MM.1S (cell line): ENCODE data around the gene SPEG.

Experiments used
- DNase-seq: peaks from one replicate; pipeline ENCODE4 v3.0.0-alpha.2; 2015
- H2AFZ ChIP-seq: fragments of 300-600 bp; sonication (generic); 2 replicates; pipeline ENCODE4 v1.6.0; 2016; ENCODE audit warnings: antibody characterized with exemption, low read length
- H3F3A ChIP-seq: fragments of 300-600 bp; sonication (generic); 2 replicates; pipeline ENCODE4 v1.6.1; 2016; ENCODE audit warnings: mild to moderate bottlenecking, antibody characterized with exemption, low read length, moderate library complexity, mixed read lengths; ENCODE audit not compliant: insufficient read depth
- H3K27ac ChIP-seq: fragments of 300-600 bp; sonication (generic); 2 replicates; pipeline ENCODE4 v1.5.1; 2016; ENCODE audit warnings: mild to moderate bottlenecking, low read length
- H3K27me3 ChIP-seq: fragments of 300-600 bp; sonication (generic); replicated peaks from 2 replicates; pipeline ENCODE4 v1.6.0; 2016; ENCODE audit warnings: low read length; ENCODE audit not compliant: insufficient read depth
- H3K36me3 ChIP-seq: fragments of 300-600 bp; sonication (generic); replicated peaks from 2 replicates; pipeline ENCODE4 v1.6.1; 2016; ENCODE audit warnings: mild to moderate bottlenecking, low read length, mixed read lengths; ENCODE audit not compliant: insufficient read depth
- H3K4me1 ChIP-seq: fragments of 300-600 bp; sonication (generic); 2 replicates; pipeline ENCODE4 v1.6.1; 2016; ENCODE audit warnings: low read length, mixed read lengths
- H3K4me2 ChIP-seq: fragments of 300-600 bp; sonication (generic); 2 replicates; pipeline ENCODE4 v1.6.0; 2016; ENCODE audit warnings: low read depth, low read length
- H3K4me3 ChIP-seq: fragments of 300-600 bp; sonication (generic); 2 replicates; pipeline ENCODE4 v1.5.1; 2016; ENCODE audit warnings: low read length, mixed read lengths
- H3K79me2 ChIP-seq: fragments of 300-600 bp; sonication (generic); 2 replicates; pipeline ENCODE4 v1.6.1; 2016; ENCODE audit warnings: mixed run types, low read length, mixed read lengths
- H3K9ac ChIP-seq: fragments of 300-600 bp; sonication (generic); 2 replicates; pipeline ENCODE4 v1.6.1; 2016; ENCODE audit warnings: low read length, mixed read lengths
- H3K9me2 ChIP-seq: fragments of 300-600 bp; sonication (generic); replicated peaks from 2 replicates; pipeline ENCODE4 v1.6.1; 2016; ENCODE audit warnings: mild to moderate bottlenecking, low read length, mixed read lengths; ENCODE audit not compliant: insufficient read depth
- H3K9me3 ChIP-seq: fragments of 300-600 bp; sonication (generic); replicated peaks from 2 replicates; pipeline ENCODE4 v1.6.1; 2016; ENCODE audit warnings: mild to moderate bottlenecking, low read length, mixed read lengths; ENCODE audit not compliant: insufficient read depth
- H4K20me1 ChIP-seq: fragments of 300-600 bp; sonication (generic); 2 replicates; pipeline ENCODE4 v1.6.1; 2016; ENCODE audit warnings: mild to moderate bottlenecking, low read length, moderate library complexity, mixed read lengths; ENCODE audit not compliant: insufficient read depth
- CTCF ChIP-seq: fragments of 300-600 bp; sonication (generic); IDR thresholded peaks from 2 replicates; pipeline ENCODE4 v1.5.1; 2016; ENCODE audit warnings: antibody characterized with exemption, low read length, mixed read lengths
- EZH2 ChIP-seq: fragments of 300-600 bp; sonication (generic); optimal IDR thresholded peaks from 2 replicates; pipeline ENCODE3; 2017; ENCODE audit warnings: low read depth, mild to moderate bottlenecking, antibody characterized with exemption, low read length, mixed read lengths
- EZH2phosphoT487 ChIP-seq: fragments of 300-600 bp; sonication (generic); IDR thresholded peaks from 2 replicates; pipeline ENCODE4 v1.6.1; 2018; ENCODE audit warnings: antibody characterized with exemption, low read length

SPEG gene

GRCh38 chr2:219494952-219495530 lies 60.4 kb downstream of the SPEG start:
- Histone ChIP-seq H3K9me3 (no peaks in the 10 kb centered on the region), H3K4me1 (peaks cover 7% of the 10 kb centered on the region), H3F3A (no peaks in the 10 kb centered on the region), H3K9ac (no peak overlapping the region), H3K79me2 (peaks cover 12% of the 10 kb centered on the region), H3K4me3 (no peak overlapping the region), H3K9me2 (no peaks in the 10 kb centered on the region), H3K27me3 (peaks cover 74% of the 10 kb centered on the region), H3K36me3 (no peaks in the 10 kb centered on the region), H3K27ac (no peak overlapping the region), H3K4me2 (no peak overlapping the region), H2AFZ (no peak overlapping the region), H4K20me1 (no peaks in the 10 kb centered on the region)
- TF ChIP-seq EZH2phosphoT487 = no peak
- no peak for TF ChIP-seq EZH2
- TF ChIP-seq CTCF = no peak
- no peak for DNase-seq

- Histone ChIP-seq H3K9me2 (no peaks in the 10 kb centered on the region), H3K36me3 (no peaks in the 10 kb centered on the region), H3K4me2 (no peak overlapping the region), H3F3A (no peaks in the 10 kb centered on the region), H3K79me2 (peaks cover 13% of the 10 kb centered on the region), H3K4me1 (peaks cover 11% of the 10 kb centered on the region), H4K20me1 (no peaks in the 10 kb centered on the region), H3K27me3 (peaks cover 68% of the 10 kb centered on the region), H3K9ac (no peak overlapping the region), H3K9me3 (no peaks in the 10 kb centered on the region), H3K27ac (no peak overlapping the region), H3K4me3 (no peak overlapping the region), H2AFZ (no peak overlapping the region)
- TF ChIP-seq CTCF = peak; percentile 55
- no peak for TF ChIP-seq EZH2
- no peak for TF ChIP-seq EZH2phosphoT487
- DNase-seq = peak; percentile 19
Measured at GRCh38 chr2:219495531-219496122, 61.0 kb downstream of the SPEG start.

- no peak overlapping the region for H3K4me3 ChIP-seq
- H3K27me3 ChIP-seq = peaks cover 61% of the 10 kb centered on the region
- no peak for TF ChIP-seq EZH2
- no peak for TF ChIP-seq EZH2phosphoT487
- no peak for TF ChIP-seq CTCF
- no peak overlapping the region for H3K4me2 ChIP-seq
- peaks cover 13% of the 10 kb centered on the region for H3K79me2 ChIP-seq
- H2AFZ ChIP-seq = no peak overlapping the region
- H3F3A ChIP-seq = no peaks in the 10 kb centered on the region
- H3K4me1 ChIP-seq = peaks cover 11% of the 10 kb centered on the region
- no peak for DNase-seq
- no peaks in the 10 kb centered on the region for H3K9me3 ChIP-seq
- no peaks in the 10 kb centered on the region for H4K20me1 ChIP-seq
- no peaks in the 10 kb centered on the region for H3K9me2 ChIP-seq
- no peaks in the 10 kb centered on the region for H3K36me3 ChIP-seq
- H3K9ac ChIP-seq = no peak overlapping the region
- H3K27ac ChIP-seq = no peak overlapping the region
Measured at GRCh38 chr2:219496247-219496824, 61.7 kb downstream of the SPEG start.
